ENCODE measurements around the gene LCORL. TPM values are rescaled to one million over a fixed set of nuclear protein-coding genes. Genes with fewer than 3 reads are reported as not detected.

Gene LCORL
- total RNA-seq, 1 experiment from 2014 or later = 15.5 TPM

- Mint-ChIP-seq H3K27ac (no peak overlapping the region), H3K4me3 (no peak overlapping the region), H3K27me3 (ENCODE audit: low read depth) (no peaks in the 10 kb centered on the region), H3K36me3 (ENCODE audit: insufficient read depth in 1 of 3, low read depth in 3 of 3) (peaks cover 19 to 45% (median 22%) of the 10 kb centered on the region in 3 experiments), H3K9me3 (peaks cover 11 to 20% of the 10 kb centered on the region in 2 experiments; a peak in 4 of 5 replicates), H3K4me1 (no peaks in the 10 kb centered on the region)
- H3K79me2 ChIP-seq (ENCODE audit: insufficient read depth, low read length) = no peaks in the 10 kb centered on the region
- WGBS (ENCODE audit: extremely low coverage, insufficient read length, low lambda C conversion rate) = no CpG with 5 or more reads among the region's 3 CpGs
- H4K91ac ChIP-seq (ENCODE audit: insufficient read length, low read depth, low read length) = no peak overlapping the region
- H4K5ac ChIP-seq (ENCODE audit: insufficient read length, low read depth, low read length) = no peak overlapping the region
- H3K79me1 ChIP-seq (ENCODE audit: insufficient read depth, low read depth, low read length, poor library complexity, severe bottlenecking) = no peaks in the 10 kb centered on the region
- H3K9me3 ChIP-seq (ENCODE audit: control insufficient read depth, low read depth, low read length) = no peaks in the 10 kb centered on the region
- no peak overlapping the region for H3K56ac ChIP-seq (ENCODE audit: insufficient read length, low read depth, low read length)
- H3K14ac ChIP-seq (ENCODE audit: insufficient read depth, low read length) = no peak overlapping the region
- H3K27ac ChIP-seq (ENCODE audit: insufficient read length, low read depth, low read length) = no peak overlapping the region
- H3K4me2 ChIP-seq (ENCODE audit: insufficient read depth, insufficient read length, low read length) = no peak overlapping the region
- no peak overlapping the region for H3T11ph ChIP-seq (ENCODE audit: low read length)
- no peak overlapping the region for H3K9ac ChIP-seq (ENCODE audit: extremely low read depth, insufficient read length, low read length)
- no peak for DNase-seq
- H4K20me1 ChIP-seq (ENCODE audit: control insufficient read depth, insufficient read depth, insufficient read length) = no peaks in the 10 kb centered on the region
- no peak overlapping the region for H3K4ac ChIP-seq (ENCODE audit: low read depth, low read length)
- no peak overlapping the region for H2BK5ac ChIP-seq (ENCODE audit: insufficient read length, low read length)
- no peak overlapping the region for H2BK12ac ChIP-seq (ENCODE audit: insufficient read length, low read depth, low read length)
- no peak overlapping the region for H3K18ac ChIP-seq (ENCODE audit: insufficient read length, low read depth, low read length)
- H3K23me2 ChIP-seq (ENCODE audit: insufficient read length, low read depth, low read length, poor library complexity, severe bottlenecking) = no peaks in the 10 kb centered on the region
- no peak overlapping the region for H3K23ac ChIP-seq (ENCODE audit: insufficient read length, low read depth, low read length)
- no peaks in the 10 kb centered on the region for H3K27me3 ChIP-seq (ENCODE audit: insufficient read depth, low read length)
- TF ChIP-seq CTCF (conservative IDR thresholded peaks at IDR 0.05) = no peak
- H2AK5ac ChIP-seq (ENCODE audit: insufficient read length, low read length) = no peak overlapping the region
- H2BK15ac ChIP-seq (ENCODE audit: low read depth, low read length) = no peak overlapping the region
- H3K4me1 ChIP-seq (ENCODE audit: insufficient read depth, low read length) = no peaks in the 10 kb centered on the region
- H2AFZ ChIP-seq (ENCODE audit: low read length) = no peak overlapping the region
- no peak overlapping the region for H4K8ac ChIP-seq (replicated peaks; ENCODE audit: insufficient read length, low read depth, low read length)
- no peak overlapping the region for H2BK20ac ChIP-seq (ENCODE audit: low read depth, low read length, poor library complexity, severe bottlenecking)
- no peak overlapping the region for H2BK120ac ChIP-seq (ENCODE audit: low read depth, low read length, poor library complexity, severe bottlenecking)
Measured at GRCh38 chr4:17932041-17932440, 89.5 kb downstream of the LCORL start.

All from H9 (cell line).